Measurements from ENCODE around the gene SPDEF.
A peak's percentile ranks its signal among the peaks of the same experiment; 100 is the strongest.

Gene SPDEF

DNA sequence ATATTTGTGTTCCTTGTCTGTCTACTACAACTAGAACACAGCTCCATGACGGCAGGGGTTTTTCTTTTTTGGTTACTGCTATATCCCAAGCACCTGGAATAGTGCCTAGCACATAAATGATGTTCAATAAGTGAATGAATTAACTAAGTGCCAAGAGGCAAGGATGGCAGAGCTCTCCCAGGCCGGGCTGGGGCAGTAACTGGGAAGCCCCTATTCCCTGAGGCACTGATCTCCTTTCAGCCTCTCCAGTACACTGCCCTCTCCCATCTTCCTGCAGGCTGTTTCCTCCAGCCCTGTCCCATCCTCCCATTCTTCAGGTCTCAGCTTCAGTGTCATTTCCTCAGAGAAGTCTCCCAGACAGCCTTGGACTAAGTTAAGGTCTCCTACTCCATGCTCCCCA, 29.0 kb upstream of the SPDEF start:
- intact Hi-C loops (cut with DNase I) = no loop called here
- DNase-seq = no peak

DNA sequence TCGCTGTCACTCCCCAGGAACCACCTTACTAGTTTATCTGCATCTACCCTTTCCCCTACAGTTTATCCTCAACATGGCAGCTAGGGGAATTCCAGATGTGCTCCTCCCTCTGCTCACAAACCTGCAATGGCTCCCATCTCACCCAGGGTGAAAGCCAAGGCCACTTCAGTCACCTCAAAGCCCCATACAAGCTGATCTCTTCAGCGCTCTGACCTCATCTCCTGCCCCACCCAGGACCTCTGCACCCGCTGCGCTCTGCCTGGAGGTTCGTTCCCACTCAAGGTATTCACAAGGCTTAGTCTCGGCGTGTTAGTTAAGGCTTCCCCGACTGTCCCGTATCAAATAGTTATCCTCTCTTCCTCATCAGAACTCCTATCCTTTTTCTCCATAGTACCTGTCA, 28.6 kb upstream of the SPDEF start:
- intact Hi-C loops (cut with DNase I) = no loop called here
- DNase-seq = no peak

DNA sequence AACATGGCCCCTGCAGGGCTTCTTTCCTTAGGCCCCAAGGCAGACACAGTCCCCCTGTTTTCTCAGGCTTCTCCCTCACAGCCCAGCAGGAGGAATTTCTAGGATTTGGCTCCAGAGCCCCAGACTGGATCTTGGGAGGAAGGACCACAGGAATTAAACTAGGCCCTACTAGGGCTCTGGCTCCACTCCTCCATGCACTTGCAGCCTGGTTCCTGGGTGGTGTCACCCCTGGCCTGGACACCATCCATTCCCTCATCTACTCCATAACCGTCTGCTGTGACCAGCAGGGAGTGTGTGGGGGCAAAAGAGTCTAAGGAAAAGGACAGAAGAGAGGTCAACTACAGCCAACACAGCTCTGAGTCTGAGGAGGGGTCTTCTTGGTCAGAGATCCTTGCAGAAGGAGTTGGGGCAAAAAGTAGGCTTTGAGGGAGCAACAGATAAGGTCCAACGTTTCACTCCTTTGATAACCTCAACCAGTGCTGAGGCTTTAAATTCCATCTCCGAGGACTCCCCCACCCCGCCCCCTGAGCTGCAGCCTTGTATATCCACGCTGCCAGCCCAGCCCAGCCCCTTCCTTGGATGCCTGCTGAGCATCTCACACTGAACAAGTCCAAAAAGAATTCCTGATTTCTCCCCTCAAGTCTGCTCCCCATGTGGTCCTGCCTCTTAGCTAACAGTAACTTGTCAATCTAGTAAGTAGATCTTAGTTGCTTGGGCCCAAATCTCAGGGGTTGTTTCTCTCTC, 27.9 kb upstream of the SPDEF start:
- DNase-seq = no peak
- intact Hi-C loops (cut with DNase I) = no loop called here

DNA sequence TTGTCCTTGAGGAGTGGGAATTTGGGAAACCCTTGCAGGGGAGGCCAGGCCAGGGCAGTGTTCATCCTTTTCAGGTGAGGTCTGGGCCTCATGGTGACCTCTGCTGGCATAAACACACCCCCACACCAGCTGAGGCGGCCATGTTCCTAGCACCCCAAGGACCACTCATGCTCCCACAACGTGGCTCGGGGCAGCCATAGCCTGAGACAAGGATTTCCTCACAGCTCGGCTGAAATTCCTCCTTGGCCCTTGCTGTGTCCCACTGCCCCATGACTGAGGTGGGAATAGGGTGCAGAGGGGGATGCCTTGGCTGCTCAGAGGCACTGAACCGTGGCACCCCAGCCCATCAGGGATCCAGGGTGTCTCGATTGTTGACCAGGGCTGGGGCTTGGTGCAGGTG, 27.3 kb upstream of the SPDEF start:
- intact Hi-C loops (cut with DNase I) = no loop called here

DNA sequence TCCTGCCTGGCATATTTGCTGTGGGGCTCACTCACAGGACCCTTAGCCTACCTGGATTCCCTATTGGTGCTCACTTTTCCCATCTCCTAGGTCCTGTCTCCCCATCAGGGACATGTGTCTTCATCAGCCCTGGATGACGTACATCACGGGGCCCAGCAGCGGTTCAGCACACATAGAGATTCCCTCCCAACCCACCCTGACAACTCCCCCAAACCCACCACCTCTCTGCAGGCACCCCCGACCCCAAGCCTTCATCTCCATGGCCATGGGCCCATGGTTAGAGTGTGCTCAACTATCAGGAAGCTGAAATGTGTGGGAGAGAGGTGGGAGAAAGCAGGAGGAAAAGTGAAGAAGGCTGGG, 25.4 kb upstream of the SPDEF start:
- intact Hi-C loops (cut with DNase I) = no loop called here
- no peak for DNase-seq

More for the DNA sequence above, 27.3 kb upstream of the SPDEF start:
- no peak for DNase-seq

DNA sequence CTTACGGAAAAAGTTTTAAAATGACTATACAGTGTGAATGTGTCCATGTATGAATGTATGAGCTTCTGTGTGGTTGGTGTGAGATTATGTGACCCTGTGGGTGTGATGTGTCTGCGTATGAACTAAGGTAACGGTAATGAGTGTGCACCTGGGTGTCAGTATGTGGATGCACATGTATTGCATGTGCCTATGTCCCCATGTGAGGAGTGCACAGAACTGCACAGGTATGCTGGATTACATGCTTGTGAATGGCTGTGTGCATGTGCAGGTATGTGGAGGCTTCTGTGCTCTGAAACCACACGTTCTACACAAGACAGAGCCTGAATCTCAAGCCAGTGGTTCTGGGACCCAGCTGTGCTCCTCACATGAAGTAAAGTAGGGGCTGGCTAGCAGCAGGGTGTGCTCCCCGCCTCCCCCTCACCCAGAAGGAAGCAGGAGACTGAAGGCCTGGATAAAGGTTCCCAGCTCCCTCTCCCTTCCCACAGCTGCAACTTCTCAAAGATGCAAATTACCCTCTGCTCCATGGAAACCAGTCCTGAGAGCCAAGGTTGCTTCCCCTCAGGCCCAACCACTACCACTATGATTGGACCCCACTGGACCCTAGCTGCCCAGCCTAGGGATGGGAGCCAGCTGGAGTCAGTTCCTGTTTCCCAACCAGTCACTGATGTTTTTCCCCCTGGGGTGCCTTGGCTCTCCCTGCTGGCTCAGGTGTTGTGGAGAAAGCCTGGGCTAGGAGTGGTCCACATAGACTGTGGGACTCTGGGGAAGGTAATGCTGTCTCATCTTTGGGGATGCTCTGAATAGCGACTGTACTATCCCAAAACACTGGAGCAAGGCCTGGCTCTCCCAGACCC, 24.8 kb upstream of the SPDEF start:
- intact Hi-C loops (cut with DNase I) = no loop called here
- peak in 28 of 42 donors; percentile 4 to 61 (median 28) for DNase-seq

DNA sequence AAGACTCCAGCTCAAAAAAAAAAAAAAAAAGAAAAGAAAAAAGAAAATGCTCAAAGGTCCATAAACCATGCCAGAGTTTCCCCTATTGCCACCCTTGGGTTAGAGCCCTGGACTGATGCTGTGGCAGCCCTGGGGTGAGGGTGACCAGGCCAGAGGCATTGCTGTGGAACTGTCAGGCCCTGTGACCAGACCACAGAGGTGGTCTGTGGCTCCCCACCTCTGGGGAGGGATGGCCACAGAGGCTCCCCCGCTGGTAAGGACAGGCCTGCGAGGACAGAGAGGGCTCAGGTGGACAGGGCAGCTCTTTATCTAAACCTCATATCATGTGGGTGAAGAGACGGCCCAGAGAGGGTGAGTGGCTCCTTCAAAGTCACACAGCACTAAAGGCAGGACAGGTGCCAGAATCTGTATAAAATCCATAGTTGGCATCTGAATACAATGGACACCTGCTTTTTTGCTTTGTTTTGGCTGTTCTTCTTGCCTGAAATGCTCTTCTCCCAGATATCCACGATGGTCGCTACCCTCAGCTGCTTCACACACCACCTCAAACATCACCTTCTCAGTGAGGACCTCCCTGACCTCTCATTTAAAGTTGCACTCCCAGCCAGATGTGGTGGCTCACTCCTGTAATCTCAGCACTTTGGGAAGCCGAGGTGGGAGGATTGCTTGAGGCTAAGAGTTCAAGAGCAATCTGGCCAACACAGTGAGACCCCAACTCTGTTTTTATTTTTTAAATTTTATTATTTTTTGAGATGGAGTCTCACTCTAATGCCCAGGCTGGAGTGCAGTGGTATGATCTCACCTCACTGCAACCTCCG, 22.5 kb upstream of the SPDEF start:
- intact Hi-C loops (cut with DNase I) = no loop called here
- DNase-seq = no peak

DNA sequence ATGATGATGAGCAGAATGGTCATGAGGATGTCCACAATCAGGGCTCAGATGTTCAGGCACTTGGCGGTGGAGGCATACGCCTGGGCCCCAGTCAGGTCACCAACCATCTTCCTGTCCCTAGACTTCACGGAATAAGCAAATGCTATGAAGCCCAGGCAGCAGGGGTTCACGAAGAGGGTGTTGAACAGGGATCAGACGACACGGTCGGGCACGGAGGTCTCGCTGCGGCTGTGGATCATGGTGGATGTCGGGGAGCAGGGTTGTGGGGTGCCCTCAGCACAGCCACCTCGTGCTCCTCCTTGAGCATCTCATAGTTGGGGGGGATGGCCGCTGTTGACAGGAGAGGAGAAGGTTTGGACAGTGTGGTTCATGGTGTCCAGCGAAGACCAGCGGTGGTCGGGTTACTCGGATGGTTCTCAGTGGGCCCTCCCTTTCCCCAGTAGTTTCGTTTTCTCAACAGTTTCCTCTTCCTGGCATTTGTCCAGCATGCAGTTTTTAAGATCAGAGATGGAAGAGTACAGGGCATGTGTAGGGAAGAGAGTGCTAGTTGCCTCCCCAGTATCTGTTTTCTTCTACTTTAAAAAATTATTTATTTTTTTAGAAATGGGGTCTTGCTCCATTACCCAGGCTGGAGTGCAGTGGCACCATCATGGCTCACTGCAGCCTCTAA, 20.3 kb upstream of the SPDEF start:
- no peak for DNase-seq
- intact Hi-C loops (cut with DNase I) = no loop called here

DNA sequence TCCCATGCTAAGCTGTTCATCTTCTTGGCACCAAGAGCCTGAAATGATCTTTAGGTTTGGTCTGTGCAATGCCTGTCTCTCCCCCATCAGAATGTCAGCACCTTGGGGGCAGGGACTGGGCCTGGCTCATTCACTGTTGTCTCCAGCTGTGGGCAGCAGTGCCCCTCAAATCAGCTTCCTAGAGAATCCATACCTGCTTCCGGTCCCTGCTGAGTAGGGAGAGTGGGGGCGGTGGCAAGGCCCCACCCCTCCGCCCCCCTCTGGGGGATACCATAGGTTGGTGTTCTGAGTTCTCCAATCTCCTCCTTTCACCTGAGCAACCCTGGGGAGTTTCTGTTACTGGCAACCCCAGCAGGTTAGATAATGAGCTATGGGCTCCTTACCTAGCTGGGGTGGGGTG, 19.2 kb upstream of the SPDEF start:
- no peak for DNase-seq
- intact Hi-C loops (cut with DNase I) = no loop called here

DNA sequence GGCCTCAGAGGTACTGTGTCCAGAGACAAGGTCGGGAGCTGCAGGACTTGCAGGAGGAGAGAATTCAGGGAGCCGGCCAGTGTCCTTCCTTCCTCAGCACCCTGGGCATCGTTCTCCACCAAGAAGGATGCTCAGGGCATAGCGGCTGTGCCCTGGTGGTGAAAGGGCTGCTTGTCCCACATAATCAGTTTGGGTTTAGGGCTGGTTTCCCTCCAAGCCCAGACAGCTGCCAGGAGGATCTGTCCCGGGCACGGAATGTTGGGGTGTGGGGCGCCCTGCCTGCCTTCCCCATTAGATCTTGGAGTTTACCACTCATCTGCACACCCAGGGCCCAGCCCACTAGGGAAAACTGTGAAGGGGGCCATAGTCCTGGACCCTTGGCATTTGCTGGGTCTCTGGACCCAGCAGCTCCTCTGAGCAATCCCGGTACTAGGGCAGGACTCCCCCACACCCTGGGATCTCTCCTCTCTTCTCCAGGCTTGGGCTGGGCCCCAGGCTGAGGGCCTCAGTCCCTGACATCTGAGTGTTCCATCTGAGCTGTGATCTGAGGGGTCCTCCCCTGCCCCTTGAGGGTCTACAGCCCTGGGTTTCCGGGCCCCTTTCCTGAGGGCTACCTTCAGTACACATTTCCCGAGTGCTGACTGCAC, 18.6 kb upstream of the SPDEF start:
- DNase-seq = no peak
- intact Hi-C loops (cut with DNase I) = no loop called here

DNA sequence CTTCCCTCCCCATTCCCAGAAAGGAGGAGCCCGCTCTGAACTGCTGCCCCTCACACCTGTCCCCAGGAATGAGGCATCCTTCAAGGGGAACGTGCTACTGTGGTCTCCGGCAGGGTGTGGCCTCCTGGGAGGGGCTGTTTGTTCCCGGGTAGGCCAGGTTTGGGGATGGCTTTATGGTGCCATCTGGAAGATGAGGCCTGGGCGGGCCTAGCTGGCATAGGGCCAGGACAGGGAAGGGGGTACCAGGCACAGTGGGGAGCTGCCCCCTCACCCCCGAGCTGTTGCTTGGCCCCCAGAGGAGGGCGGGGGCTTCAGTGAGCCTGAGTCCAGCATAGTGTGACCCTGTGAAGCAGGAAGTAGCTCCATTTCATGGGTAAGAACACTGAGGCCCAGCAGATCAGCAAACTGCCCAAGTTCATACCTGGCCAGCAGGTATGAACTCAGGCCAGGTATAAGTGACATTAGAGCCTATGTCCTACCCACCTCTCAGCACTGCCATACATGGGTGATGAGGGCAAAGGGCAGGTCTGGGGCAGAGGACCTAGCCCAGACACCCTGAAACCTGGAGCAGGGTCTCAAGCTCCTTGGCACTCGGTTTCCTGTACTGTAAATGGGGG, 17.5 kb upstream of the SPDEF start:
- no peak for DNase-seq
- intact Hi-C loops (cut with DNase I) = no loop called here

DNA sequence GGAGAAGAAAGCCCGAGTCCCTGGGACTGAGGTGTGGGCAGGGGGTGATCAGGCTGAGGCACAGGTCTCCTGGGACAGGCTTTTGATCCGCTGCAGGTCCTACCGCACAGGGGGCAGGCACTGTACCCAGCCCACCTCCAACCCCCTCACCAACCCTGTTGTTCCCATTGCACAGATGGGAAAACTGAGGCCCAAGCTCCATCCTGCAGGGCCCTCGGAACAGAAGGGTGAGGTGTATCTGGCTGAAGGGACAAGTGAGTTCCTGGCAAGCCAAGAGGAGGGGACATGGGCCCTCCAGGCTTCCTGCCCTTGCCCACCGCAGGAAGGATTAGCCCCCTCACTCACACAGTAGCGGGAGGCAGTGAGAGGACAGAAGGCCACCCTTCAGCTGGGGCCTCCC, 16.5 kb upstream of the SPDEF start:
- intact Hi-C loops (cut with DNase I) = no loop called here
- no peak for DNase-seq

DNA sequence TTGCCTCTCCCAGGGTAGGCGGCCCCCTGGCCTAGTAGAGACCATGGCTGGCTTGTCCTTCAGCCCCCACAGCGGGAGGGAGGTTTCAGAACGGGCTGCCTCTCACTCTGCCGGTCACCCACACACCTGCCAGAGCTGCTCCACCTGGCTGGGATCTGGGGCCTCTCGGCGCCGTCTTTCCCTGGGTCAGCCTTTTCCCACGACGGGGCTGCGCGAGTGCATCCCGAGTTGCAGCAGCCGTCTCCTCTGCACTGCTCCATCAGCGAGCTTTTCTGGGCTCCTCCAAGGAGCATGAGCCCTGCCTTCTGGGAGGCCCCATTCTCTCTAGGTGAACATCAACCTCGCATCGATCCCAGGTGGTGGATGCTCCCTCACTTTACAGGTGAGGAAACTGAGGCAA, 15.9 kb upstream of the SPDEF start:
- DNase-seq = no peak
- intact Hi-C loops (cut with DNase I) = no loop called here

DNA sequence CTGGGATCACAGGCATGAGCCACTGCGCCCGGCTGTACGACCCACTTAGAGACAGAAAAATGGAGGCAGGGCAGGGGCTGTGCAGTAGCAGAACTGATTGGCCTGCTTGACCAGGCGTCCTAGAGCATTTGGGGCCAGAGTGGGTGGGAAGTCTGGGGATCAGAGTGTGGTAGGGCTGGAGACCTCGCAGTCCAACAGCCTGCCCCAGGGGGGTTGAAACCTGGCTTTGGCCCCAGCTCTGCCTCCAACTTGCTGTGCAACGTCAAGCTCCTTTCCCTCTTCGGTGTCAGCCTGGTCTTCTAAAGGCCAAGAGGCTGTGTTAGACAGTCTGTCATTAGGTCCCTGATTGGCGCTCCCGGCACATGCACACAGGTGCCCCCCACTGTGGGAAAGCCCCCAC, 15.3 kb upstream of the SPDEF start:
- DNase-seq = no peak
- intact Hi-C loops (cut with DNase I) = no loop called here

DNA sequence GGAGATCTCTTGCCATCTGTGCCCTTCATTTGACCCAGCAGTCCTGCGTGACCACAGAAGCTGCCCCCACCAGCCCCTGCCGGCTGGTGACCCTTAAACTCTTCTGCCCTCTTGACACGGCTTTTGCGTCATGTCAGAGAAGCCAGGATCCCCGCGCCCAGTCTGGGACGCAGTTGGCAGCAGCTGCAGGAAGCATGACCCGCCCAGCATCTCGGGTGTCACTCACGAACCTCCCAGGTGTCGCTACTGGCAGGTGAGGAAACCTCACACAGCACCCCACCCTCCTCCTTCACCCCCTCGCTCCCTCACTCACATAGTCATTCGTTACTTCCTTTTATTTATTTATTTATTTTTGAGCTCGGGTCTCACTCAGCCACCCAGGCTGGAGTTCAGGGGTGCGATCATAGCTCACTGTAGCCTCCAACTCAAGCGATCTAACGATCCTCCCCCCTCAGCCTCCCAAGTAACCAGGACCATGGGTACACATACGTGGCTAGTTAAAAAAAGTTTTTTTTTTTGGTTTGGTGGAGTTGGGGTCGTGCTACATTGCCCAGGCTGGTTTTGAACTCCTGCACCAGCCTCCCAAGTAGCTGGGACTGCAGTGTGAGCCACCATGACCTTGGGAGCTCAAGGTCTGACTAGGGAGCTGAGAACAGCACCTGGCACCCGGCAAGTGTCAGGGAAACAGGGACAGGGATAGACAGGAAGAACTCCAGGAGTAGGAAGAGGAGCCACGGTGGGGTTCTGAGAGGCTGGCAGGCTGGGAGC, 14.1 kb upstream of the SPDEF start:
- no peak for DNase-seq
- intact Hi-C loops (cut with DNase I) = no loop called here

DNA sequence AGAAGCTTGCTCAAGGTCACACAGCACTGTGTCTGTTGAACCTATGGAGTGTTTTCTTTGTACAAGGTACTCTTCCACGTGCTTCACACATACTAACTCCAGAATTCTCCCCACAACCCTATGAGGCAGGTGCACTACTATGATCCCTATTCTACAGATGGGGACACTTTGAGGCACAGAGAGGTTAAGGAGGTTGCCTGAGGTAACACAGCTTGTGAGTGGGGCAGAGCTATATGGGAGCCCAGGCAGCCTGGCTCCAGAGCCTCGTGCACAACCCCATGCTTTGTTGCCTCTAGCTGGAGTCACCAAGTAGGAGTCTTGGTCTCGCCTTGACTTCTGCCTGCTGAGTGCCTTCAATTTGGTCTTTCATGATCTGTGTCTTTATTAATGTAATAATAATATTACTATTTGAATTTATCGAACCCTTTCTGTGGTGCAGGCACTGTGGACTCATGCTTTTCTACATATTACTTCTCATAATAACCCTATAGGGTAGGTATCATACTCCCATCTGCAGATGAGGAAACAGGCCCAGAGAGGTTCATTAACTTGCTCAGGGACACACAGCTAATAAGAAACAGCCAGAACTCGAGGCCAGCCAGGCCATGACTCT, 13.3 kb upstream of the SPDEF start:
- intact Hi-C loops (cut with DNase I) = no loop called here
- no peak for DNase-seq
